Panc1 (cell line): ENCODE results near the gene FAM89A. TPM values are rescaled to one million over a fixed set of nuclear protein-coding genes. Genes with fewer than 3 reads are reported as not detected.

Source experiments
- ATAC-seq: fragments of 200-7000 bp; cut with Tn5 transposase; 2 replicates; pipeline ENCODE4 v1.9.1; 2020; ENCODE audit warnings: mild to moderate bottlenecking, moderate library complexity
- BruUV-seq: library from RNA; stranded (reverse); fragments of 400-500 nt; replicated peaks from 2 replicates; lab custom pipeline; 2021; lab: Mats Ljungman, UMichigan
- CTCF ChIA-PET: fragments of 300-600 bp; sonication (Branson Sonifier 250); formaldehyde crosslinking; loops from one replicate; lab custom pipeline; 2022; ENCODE audit warnings: antibody characterized with exemption; lab: Charles Lee
- POLR2A ChIA-PET: fragments of 300-600 bp; sonication (Branson Sonifier 250); formaldehyde crosslinking; loops from one replicate; lab custom pipeline; 2022; ENCODE audit warnings: antibody characterized with exemption; lab: Charles Lee
- DNase-seq: peaks from one replicate; pipeline ENCODE4 v3.0.0-alpha.2; 2010; ENCODE audit warnings: low read depth, low spot score
- H3K27ac ChIP-seq: 2 replicates; pipeline ENCODE4 v1.5.1; 2011; ENCODE audit warnings: mild to moderate bottlenecking, low read length, inconsistent platforms
- H3K27me3 ChIP-seq: fragments of 200-500 bp; sonication (Bioruptor generic); 2 replicates; pipeline ENCODE4 v1.6.0; 2014; ENCODE audit warnings: low read length, inconsistent platforms; ENCODE audit not compliant: control insufficient read depth, insufficient read depth
- H3K36me3 ChIP-seq: fragments of 200-500 bp; sonication (Bioruptor generic); 2 replicates; pipeline ENCODE4 v1.5.1; 2014; ENCODE audit warnings: inconsistent platforms, mild to moderate bottlenecking, low read length, moderate library complexity; ENCODE audit not compliant: control insufficient read depth, insufficient read depth
- H3K4me1 ChIP-seq: 2 replicates; pipeline ENCODE4 v1.5.1; 2011; ENCODE audit warnings: inconsistent platforms, mild to moderate bottlenecking, low read length, moderate library complexity; ENCODE audit not compliant: control insufficient read depth, insufficient read depth
- H3K4me3 ChIP-seq, 2 experiments: 2 replicates each; pipeline ENCODE4 v1.5.1; 2011 to 2012; ENCODE audit warnings: low read depth in 2 of 2, low read length in 2 of 2, mild to moderate bottlenecking in 2 of 2, inconsistent platforms in 1 of 2, moderate library complexity in 1 of 2
- H3K9me3 ChIP-seq: fragments of 200-500 bp; sonication (Bioruptor generic); 2 replicates; pipeline ENCODE4 v1.5.1; 2014; ENCODE audit warnings: low read depth, mild to moderate bottlenecking, inconsistent platforms, low read length, moderate library complexity; ENCODE audit not compliant: control insufficient read depth, insufficient read depth
- POLR2AphosphoS5 ChIP-seq: IDR thresholded peaks from 2 replicates; pipeline ENCODE4 v1.6.1; 2012; ENCODE audit warnings: mild to moderate bottlenecking, low read depth, low read length, moderate library complexity
- SIN3A ChIP-seq: IDR thresholded peaks from 2 replicates; pipeline ENCODE4 v1.6.1; 2012; ENCODE audit warnings: low read depth, mild to moderate bottlenecking, low read length, moderate library complexity, borderline replicate concordance; ENCODE audit not compliant: insufficient read depth
- TCF7L2 ChIP-seq: IDR thresholded peaks from 2 replicates; pipeline ENCODE4 v1.6.1; 2011; ENCODE audit warnings: mild to moderate bottlenecking, low read depth, low read length, inconsistent platforms
- in situ Hi-C: cut with HindIII; loops from 2 replicates; pipeline ENCODE4 v1.10.0; 2016; ENCODE audit warnings: low sequenced_read_pairs, low pct_unique_long_range_greater_than_20kb
- intact Hi-C: fragments of 100-400 bp; cut with micrococcal nuclease; formaldehyde crosslinking; loops from one replicate; pipeline ENCODE4 v1.10.0; 2022; ENCODE audit not compliant: unreplicated experiment
- total RNA-seq: library from RNA; stranded (reverse); gene quantifications from one replicate; pipeline ENCODE4 v1.2.1, GENCODE V29; 2021; ENCODE audit not compliant: unreplicated experiment
- TF ChIP-seq, protein P1 (sequence below): fragments of 450-650 bp; IDR thresholded peaks from 2 replicates; pipeline ENCODE4 v1.5.1; 2017; ENCODE audit warnings: mild to moderate bottlenecking
- TF ChIP-seq, protein P2 (sequence below), 2 experiments: IDR thresholded peaks; 2 replicates each; pipeline ENCODE4 v1.6.1; 2011 to 2012; ENCODE audit warnings: low read depth in 2 of 2, control low read depth in 1 of 2, low read length in 1 of 2, mild to moderate bottlenecking in 1 of 2, moderate library complexity in 1 of 2; ENCODE audit not compliant: insufficient read depth in 1 of 2

Gene FAM89A
- total RNA-seq, 1 experiment from 2014 or later: 2.2 TPM

DNA sequence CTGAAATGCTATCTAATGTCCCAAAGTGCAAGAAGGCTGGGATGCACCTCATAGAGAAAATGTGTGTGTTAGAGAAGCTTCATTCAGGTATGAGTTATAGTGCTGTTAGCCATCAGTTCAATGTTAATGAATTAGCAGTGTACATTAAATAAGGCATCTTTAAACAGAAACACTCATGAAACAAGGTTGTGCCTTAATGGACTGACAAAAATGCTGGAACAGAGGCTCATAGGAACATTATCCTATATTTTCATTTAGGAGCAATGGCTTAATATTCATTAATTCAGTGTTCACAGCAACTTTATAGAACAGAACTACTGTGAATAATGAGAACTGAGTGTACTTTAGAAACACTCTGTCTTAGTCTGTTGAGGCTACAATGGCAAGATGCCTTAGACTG is 15.2 kb upstream of the FAM89A start:
- Histone ChIP-seq H3K9me3 (no peaks in the 10 kb centered on the region), H3K4me3 (no peak overlapping the region), H3K27ac (no peak overlapping the region), H3K27me3 (no peaks in the 10 kb centered on the region), H3K4me1 (no peaks in the 10 kb centered on the region), H3K36me3 (no peaks in the 10 kb centered on the region)
- no peak for DNase-seq
- CTCF ChIA-PET: interaction anchor here (0.7 kb wide), 1 partner anchor 72 kb away, joined by 6 read pairs; no protein-coding TSS in a partner anchor
- in situ Hi-C loops (no loop called here), intact Hi-C loops (no loop called here)
- BruUV-seq: no TSS peak
- TF ChIP-seq, protein P1, sequence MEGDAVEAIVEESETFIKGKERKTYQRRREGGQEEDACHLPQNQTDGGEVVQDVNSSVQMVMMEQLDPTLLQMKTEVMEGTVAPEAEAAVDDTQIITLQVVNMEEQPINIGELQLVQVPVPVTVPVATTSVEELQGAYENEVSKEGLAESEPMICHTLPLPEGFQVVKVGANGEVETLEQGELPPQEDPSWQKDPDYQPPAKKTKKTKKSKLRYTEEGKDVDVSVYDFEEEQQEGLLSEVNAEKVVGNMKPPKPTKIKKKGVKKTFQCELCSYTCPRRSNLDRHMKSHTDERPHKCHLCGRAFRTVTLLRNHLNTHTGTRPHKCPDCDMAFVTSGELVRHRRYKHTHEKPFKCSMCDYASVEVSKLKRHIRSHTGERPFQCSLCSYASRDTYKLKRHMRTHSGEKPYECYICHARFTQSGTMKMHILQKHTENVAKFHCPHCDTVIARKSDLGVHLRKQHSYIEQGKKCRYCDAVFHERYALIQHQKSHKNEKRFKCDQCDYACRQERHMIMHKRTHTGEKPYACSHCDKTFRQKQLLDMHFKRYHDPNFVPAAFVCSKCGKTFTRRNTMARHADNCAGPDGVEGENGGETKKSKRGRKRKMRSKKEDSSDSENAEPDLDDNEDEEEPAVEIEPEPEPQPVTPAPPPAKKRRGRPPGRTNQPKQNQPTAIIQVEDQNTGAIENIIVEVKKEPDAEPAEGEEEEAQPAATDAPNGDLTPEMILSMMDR: no peak
- TF ChIP-seq TCF7L2: no peak
- no peak for TF ChIP-seq SIN3A
- TF ChIP-seq, protein P2, sequence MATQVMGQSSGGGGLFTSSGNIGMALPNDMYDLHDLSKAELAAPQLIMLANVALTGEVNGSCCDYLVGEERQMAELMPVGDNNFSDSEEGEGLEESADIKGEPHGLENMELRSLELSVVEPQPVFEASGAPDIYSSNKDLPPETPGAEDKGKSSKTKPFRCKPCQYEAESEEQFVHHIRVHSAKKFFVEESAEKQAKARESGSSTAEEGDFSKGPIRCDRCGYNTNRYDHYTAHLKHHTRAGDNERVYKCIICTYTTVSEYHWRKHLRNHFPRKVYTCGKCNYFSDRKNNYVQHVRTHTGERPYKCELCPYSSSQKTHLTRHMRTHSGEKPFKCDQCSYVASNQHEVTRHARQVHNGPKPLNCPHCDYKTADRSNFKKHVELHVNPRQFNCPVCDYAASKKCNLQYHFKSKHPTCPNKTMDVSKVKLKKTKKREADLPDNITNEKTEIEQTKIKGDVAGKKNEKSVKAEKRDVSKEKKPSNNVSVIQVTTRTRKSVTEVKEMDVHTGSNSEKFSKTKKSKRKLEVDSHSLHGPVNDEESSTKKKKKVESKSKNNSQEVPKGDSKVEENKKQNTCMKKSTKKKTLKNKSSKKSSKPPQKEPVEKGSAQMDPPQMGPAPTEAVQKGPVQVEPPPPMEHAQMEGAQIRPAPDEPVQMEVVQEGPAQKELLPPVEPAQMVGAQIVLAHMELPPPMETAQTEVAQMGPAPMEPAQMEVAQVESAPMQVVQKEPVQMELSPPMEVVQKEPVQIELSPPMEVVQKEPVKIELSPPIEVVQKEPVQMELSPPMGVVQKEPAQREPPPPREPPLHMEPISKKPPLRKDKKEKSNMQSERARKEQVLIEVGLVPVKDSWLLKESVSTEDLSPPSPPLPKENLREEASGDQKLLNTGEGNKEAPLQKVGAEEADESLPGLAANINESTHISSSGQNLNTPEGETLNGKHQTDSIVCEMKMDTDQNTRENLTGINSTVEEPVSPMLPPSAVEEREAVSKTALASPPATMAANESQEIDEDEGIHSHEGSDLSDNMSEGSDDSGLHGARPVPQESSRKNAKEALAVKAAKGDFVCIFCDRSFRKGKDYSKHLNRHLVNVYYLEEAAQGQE (IDR thresholded peaks at IDR 0.05; ENCODE audit: insufficient read depth in 1 of 2, low read depth in 2 of 2, low read length in 1 of 2): no peak
- no peak for TF ChIP-seq POLR2AphosphoS5
- POLR2A ChIA-PET: no interaction called here
- ATAC-seq: no peak

DNA sequence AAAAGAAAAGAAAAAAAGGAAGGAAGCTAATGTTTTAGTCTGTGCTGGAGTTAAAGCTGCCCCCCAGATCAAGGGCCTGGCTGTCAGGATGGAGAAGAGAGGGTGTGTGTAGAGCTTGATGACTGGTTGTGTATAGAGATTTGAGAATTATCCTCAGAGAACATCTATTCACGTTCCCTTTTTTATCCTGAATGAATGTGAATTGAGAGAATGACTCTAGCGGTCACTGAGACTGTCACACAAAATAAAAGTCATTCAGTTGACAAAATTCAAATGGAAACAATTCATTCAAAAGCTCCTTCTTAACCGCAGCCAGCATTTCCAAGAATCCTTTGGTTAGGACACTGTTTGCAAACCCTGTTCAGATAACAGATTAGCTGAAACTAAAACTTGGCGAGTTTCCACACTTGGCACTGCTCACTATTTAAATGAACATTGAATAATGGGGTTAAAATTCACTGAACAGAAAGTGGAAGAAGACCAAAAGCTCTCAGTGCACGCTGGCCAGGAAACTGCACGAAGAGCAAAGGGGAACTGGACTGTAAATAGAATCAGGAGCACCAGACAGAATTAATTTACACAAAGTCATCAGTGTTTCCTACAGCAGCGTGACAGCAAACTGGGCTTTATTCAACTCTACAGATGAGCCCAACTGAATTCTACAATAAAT is 13.6 kb upstream of the FAM89A start:
- Histone ChIP-seq H3K4me1 (no peaks in the 10 kb centered on the region), H3K9me3 (no peaks in the 10 kb centered on the region), H3K27me3 (no peaks in the 10 kb centered on the region; the same call in 1 of the 2 replicates), H3K36me3 (no peaks in the 10 kb centered on the region), H3K27ac (no peak overlapping the region), H3K4me3 (no peak overlapping the region)
- in situ Hi-C loops (no loop called here), intact Hi-C loops (no loop called here)
- ChIA-PET POLR2A (no interaction called here), CTCF (no interaction called here)
- no peak for DNase-seq
- no TSS peak for BruUV-seq
- TF ChIP-seq, protein P2 (IDR thresholded peaks at IDR 0.05; ENCODE audit: insufficient read depth in 1 of 2, low read depth in 2 of 2, low read length in 1 of 2): no peak
- TF ChIP-seq, protein P1: no peak
- TF ChIP-seq SIN3A (no peak), POLR2AphosphoS5 (no peak), TCF7L2 (no peak)
- no peak for ATAC-seq
